Measurements from ENCODE around the gene SERP2.

SERP2 gene

GRCh38 chr13:44437356-44438233 is 64.0 kb downstream of the SERP2 start:
- no peak for DNase-seq

DNA sequence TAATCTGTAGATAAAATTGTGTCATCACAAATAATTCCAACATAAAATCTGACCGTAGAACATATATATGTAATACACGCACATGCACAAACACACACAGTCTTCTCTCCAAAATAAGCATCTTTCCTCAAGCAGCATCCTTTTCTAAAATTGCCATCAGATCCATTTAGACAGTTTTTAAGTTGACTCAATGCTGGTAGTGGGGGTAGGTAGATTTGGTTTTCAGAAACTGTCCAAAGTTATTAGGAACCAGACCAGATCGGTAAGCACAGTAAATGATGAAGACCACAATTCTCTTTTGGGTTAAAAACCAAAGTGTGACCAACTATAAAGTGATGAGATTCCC is 64.6 kb downstream of the SERP2 start:
- no peak for DNase-seq

DNA sequence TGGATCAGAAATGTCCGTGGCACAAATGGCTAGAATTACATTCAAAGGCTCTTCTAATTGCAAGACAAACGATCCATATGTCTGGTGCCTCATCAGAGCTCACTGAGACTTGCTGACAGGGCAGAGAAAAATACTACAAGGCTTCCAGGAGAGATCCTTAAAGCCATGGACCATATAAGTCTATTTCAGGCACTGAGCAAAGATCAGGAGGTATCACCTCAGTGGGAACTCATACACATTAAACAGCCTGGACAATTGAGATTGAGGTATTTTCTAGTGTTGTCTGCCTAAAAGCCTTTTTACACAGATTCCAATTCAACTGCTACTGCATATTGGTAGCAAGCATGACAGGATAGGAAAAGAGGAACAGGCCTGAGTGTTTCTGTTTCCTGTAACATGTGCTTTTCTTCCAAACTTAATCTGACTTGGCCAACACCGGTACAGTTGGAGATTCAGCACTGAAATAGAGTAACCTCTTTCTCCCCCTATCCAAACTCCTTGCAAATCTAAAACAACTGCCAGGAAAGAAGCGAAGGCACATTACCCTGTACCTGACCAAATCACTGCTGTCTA is 65.9 kb downstream of the SERP2 start:
- no peak for DNase-seq

DNA sequence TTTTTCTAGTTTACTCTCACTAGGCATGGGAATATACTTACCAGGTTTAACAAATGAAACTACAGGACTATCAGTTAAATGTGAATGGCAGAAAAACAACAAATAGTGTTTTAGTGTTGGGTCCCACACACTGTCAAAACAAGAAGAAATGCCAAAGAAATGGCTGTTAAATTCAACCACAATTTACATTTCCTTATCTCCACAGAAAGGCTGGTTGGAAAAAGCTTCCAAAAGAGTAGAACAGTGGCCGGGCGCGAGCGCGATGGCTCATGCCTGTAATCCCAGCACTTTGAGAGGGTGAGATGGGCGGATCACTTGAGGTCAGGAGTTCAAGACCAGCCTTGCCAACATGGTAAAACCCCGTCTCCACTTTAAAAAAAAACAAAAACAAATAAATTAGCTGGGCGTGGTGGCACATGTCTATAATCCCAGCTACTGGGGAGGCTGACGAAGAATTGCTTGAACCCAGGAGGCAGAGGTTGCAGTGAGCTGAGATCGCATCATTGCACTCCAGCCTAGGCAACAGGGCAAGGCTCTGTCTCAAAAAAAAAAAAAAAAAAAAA is 66.5 kb downstream of the SERP2 start:
- DNase-seq = no peak
